PC-3 (cell line): ENCODE data around the gene CTSA.

Experiments used
- CTCF ChIP-seq: fragments of 300-600 bp; sonication (generic); conservative IDR thresholded peaks from 2 replicates; pipeline ENCODE4 v1.5.1; 2017; ENCODE audit warnings: antibody characterized with exemption, low read depth, mild to moderate bottlenecking, low read length
- EZH2 ChIP-seq: fragments of 300-600 bp; sonication (generic); IDR thresholded peaks from one replicate; pipeline ENCODE4 v1.6.1; 2017; ENCODE audit warnings: antibody characterized with exemption, mild to moderate bottlenecking, low read length; ENCODE audit not compliant: unreplicated experiment
- EZH2phosphoT487 ChIP-seq: fragments of 300-600 bp; sonication (generic); IDR thresholded peaks from 2 replicates; pipeline ENCODE4 v1.6.1; 2018; ENCODE audit warnings: mild to moderate bottlenecking, antibody characterized with exemption, low read length, borderline replicate concordance

- no peak for TF ChIP-seq CTCF
- TF ChIP-seq EZH2: no peak
- no peak for TF ChIP-seq EZH2phosphoT487
Measured at GRCh38 chr20:45896641-45897161, 5.6 kb downstream of the CTSA start.
